ENCODE results near the gene ZNF654. TPM values are rescaled to one million over a fixed set of nuclear protein-coding genes. Genes with fewer than 3 reads are reported as not detected.
"Not testable (repeated sequence)": the region's sequence is repeated elsewhere in the genome, so short reads cannot be mapped to it uniquely, and the experiment has no call there.

Gene ZNF654
- total RNA-seq, 1 experiment from 2014 or later = 7.0 TPM

GRCh38 chr3:88010810-88011209, 48.2 kb upstream of the ZNF654 start (continued):
- TF ChIP-seq EZH2phosphoT487 (IDR thresholded peaks at IDR 0.05; ENCODE audit: borderline replicate concordance) (no peak), ZBTB33 (IDR thresholded peaks at IDR 0.05; ENCODE audit: extremely low read depth, insufficient replicate concordance, low read length) (no peak), CBX3 (IDR thresholded peaks at IDR 0.05; ENCODE audit: low read depth) (no peak)

- BruUV-seq (replicated peaks) = no TSS peak
- H3K27me3 ChIP-seq (ENCODE audit: insufficient read depth, low read length) = no peaks in the 10 kb centered on the region
- RAD21 ChIA-PET (ENCODE audit: low non-redundant PET in 1 of 2, low total read pairs in 2 of 2, uncharacterized antibody in 2 of 2, unreplicated experiment in 2 of 2) = no interaction called here
- no peaks in the 10 kb centered on the region for H3K9me2 ChIP-seq (ENCODE audit: insufficient read depth)
- H3K4me3 ChIP-seq (replicated peaks in 1 of 2; ENCODE audit: low read depth in 1 of 2, low read length in 2 of 2) = no peak overlapping the region
- no peak for TF ChIP-seq RAD21 (IDR thresholded peaks at IDR 0.05; ENCODE audit: low read depth)
- TF ChIP-seq YY1 (IDR thresholded peaks at IDR 0.05; ENCODE audit: extremely low read depth, insufficient replicate concordance, low read depth, low read length) = no peak
- no peak for TF ChIP-seq ZNF274 (IDR thresholded peaks at IDR 0.05; ENCODE audit: low read depth, low read length)
- TF ChIP-seq ELF1 (IDR thresholded peaks at IDR 0.05; ENCODE audit: borderline replicate concordance, low read depth) = no peak
- no peak for TF ChIP-seq CTCF (IDR thresholded peaks at IDR 0.05 in 2 of 3, conservative IDR thresholded peaks at IDR 0.05 in 1 of 3; ENCODE audit: borderline replicate concordance in 1 of 3, insufficient read depth in 1 of 3, low read depth in 2 of 3, low read length in 2 of 3)
- no peak for TF ChIP-seq CBX3 (IDR thresholded peaks at IDR 0.05; ENCODE audit: low read depth)
- TF ChIP-seq MAX (IDR thresholded peaks at IDR 0.05) = no peak
- TF ChIP-seq SRF (IDR thresholded peaks at IDR 0.05; ENCODE audit: low read depth) = no peak
- TF ChIP-seq POLR2AphosphoS5 (IDR thresholded peaks at IDR 0.05; ENCODE audit: low read depth, low read length) = no peak
- no peak for TF ChIP-seq SIN3A (IDR thresholded peaks at IDR 0.05; ENCODE audit: low read depth)
- ATAC-seq = no peak
- intact Hi-C loops (cut with micrococcal nuclease) = no loop called here
- H3K36me3 ChIP-seq (ENCODE audit: control insufficient read depth in 1 of 2, insufficient read depth in 2 of 2, low read length in 2 of 2) = no peaks in the 10 kb centered on the region
- no peak overlapping the region for H3K9ac ChIP-seq (ENCODE audit: low read length)
- no peaks in the 10 kb centered on the region for H4K20me1 ChIP-seq (ENCODE audit: insufficient read depth)
- H3K27ac ChIP-seq (ENCODE audit: low read depth, low read length) = no peak overlapping the region
- no peaks in the 10 kb centered on the region for H3K4me1 ChIP-seq (ENCODE audit: control insufficient read depth in 1 of 2, insufficient read depth in 2 of 2, low read length in 2 of 2)
- H2AFZ ChIP-seq (ENCODE audit: low read depth, low read length, poor library complexity, severe bottlenecking) = no peak overlapping the region
- POLR2A ChIA-PET = no interaction called here
- CTCF ChIA-PET = interaction anchor here (1.5 kb wide), 1 partner anchor 8 kb away, joined by 5 read pairs; no protein-coding TSS in a partner anchor
- no peak for DNase-seq (ENCODE audit: low read depth, low spot score)
- no peak overlapping the region for H3K4me2 ChIP-seq (ENCODE audit: low read length)
- no peaks in the 10 kb centered on the region for H3K79me2 ChIP-seq (ENCODE audit: insufficient read depth, low read length)
- no peaks in the 10 kb centered on the region for H3K9me3 ChIP-seq (ENCODE audit: control insufficient read depth in 1 of 2, insufficient read depth in 1 of 2, low read depth in 1 of 2, low read length in 2 of 2)
Measured at GRCh38 chr3:88013592-88013991, 45.5 kb upstream of the ZNF654 start.

GRCh38 chr3:88015656-88016055, 43.4 kb upstream of the ZNF654 start:
- H3K4me3 ChIP-seq (replicated peaks in 1 of 2; ENCODE audit: low read depth in 1 of 2, low read length in 2 of 2); RAD21 ChIA-PET (ENCODE audit: low non-redundant PET in 1 of 2, low total read pairs in 2 of 2, uncharacterized antibody in 2 of 2, unreplicated experiment in 2 of 2); H3K9me3 ChIP-seq (ENCODE audit: control insufficient read depth in 1 of 2, insufficient read depth in 1 of 2, low read depth in 1 of 2, low read length in 2 of 2); H4K20me1 ChIP-seq (ENCODE audit: insufficient read depth); H3K4me1 ChIP-seq (ENCODE audit: control insufficient read depth in 1 of 2, insufficient read depth in 2 of 2, low read length in 2 of 2); BruUV-seq (replicated peaks); CTCF ChIA-PET; H3K79me2 ChIP-seq (ENCODE audit: insufficient read depth, low read length); intact Hi-C loops (cut with micrococcal nuclease); H3K27ac ChIP-seq (ENCODE audit: low read depth, low read length); H3K9me2 ChIP-seq (ENCODE audit: insufficient read depth); H3K9ac ChIP-seq (ENCODE audit: low read length); DNase-seq (ENCODE audit: low read depth, low spot score); H2AFZ ChIP-seq (ENCODE audit: low read depth, low read length, poor library complexity, severe bottlenecking); POLR2A ChIA-PET; H3K27me3 ChIP-seq (ENCODE audit: insufficient read depth, low read length); H3K4me2 ChIP-seq (ENCODE audit: low read length); H3K36me3 ChIP-seq (ENCODE audit: control insufficient read depth in 1 of 2, insufficient read depth in 2 of 2, low read length in 2 of 2); ATAC-seq: not testable (repeated sequence)

All from HCT116 (cell line).